MM.1S (cell line): ENCODE data around the gene NR1H3.
A peak's percentile ranks its signal among the peaks of the same experiment; 100 is the strongest.

Experiments used
- DNase-seq: peaks from one replicate; pipeline ENCODE4 v3.0.0-alpha.2; 2015
- H2AFZ ChIP-seq: fragments of 300-600 bp; sonication (generic); 2 replicates; pipeline ENCODE4 v1.6.0; 2016; ENCODE audit warnings: antibody characterized with exemption, low read length
- H3F3A ChIP-seq: fragments of 300-600 bp; sonication (generic); 2 replicates; pipeline ENCODE4 v1.6.1; 2016; ENCODE audit warnings: mild to moderate bottlenecking, antibody characterized with exemption, low read length, moderate library complexity, mixed read lengths; ENCODE audit not compliant: insufficient read depth
- H3K27ac ChIP-seq: fragments of 300-600 bp; sonication (generic); 2 replicates; pipeline ENCODE4 v1.5.1; 2016; ENCODE audit warnings: mild to moderate bottlenecking, low read length
- H3K27me3 ChIP-seq: fragments of 300-600 bp; sonication (generic); replicated peaks from 2 replicates; pipeline ENCODE4 v1.6.0; 2016; ENCODE audit warnings: low read length; ENCODE audit not compliant: insufficient read depth
- H3K36me3 ChIP-seq: fragments of 300-600 bp; sonication (generic); replicated peaks from 2 replicates; pipeline ENCODE4 v1.6.1; 2016; ENCODE audit warnings: mild to moderate bottlenecking, low read length, mixed read lengths; ENCODE audit not compliant: insufficient read depth
- H3K4me1 ChIP-seq: fragments of 300-600 bp; sonication (generic); 2 replicates; pipeline ENCODE4 v1.6.1; 2016; ENCODE audit warnings: low read length, mixed read lengths
- H3K4me2 ChIP-seq: fragments of 300-600 bp; sonication (generic); 2 replicates; pipeline ENCODE4 v1.6.0; 2016; ENCODE audit warnings: low read depth, low read length
- H3K4me3 ChIP-seq: fragments of 300-600 bp; sonication (generic); 2 replicates; pipeline ENCODE4 v1.5.1; 2016; ENCODE audit warnings: low read length, mixed read lengths
- H3K79me2 ChIP-seq: fragments of 300-600 bp; sonication (generic); 2 replicates; pipeline ENCODE4 v1.6.1; 2016; ENCODE audit warnings: mixed run types, low read length, mixed read lengths
- H3K9ac ChIP-seq: fragments of 300-600 bp; sonication (generic); 2 replicates; pipeline ENCODE4 v1.6.1; 2016; ENCODE audit warnings: low read length, mixed read lengths
- H3K9me2 ChIP-seq: fragments of 300-600 bp; sonication (generic); replicated peaks from 2 replicates; pipeline ENCODE4 v1.6.1; 2016; ENCODE audit warnings: mild to moderate bottlenecking, low read length, mixed read lengths; ENCODE audit not compliant: insufficient read depth
- H3K9me3 ChIP-seq: fragments of 300-600 bp; sonication (generic); replicated peaks from 2 replicates; pipeline ENCODE4 v1.6.1; 2016; ENCODE audit warnings: mild to moderate bottlenecking, low read length, mixed read lengths; ENCODE audit not compliant: insufficient read depth
- H4K20me1 ChIP-seq: fragments of 300-600 bp; sonication (generic); 2 replicates; pipeline ENCODE4 v1.6.1; 2016; ENCODE audit warnings: mild to moderate bottlenecking, low read length, moderate library complexity, mixed read lengths; ENCODE audit not compliant: insufficient read depth
- CTCF ChIP-seq: fragments of 300-600 bp; sonication (generic); IDR thresholded peaks from 2 replicates; pipeline ENCODE4 v1.5.1; 2016; ENCODE audit warnings: antibody characterized with exemption, low read length, mixed read lengths
- EZH2 ChIP-seq: fragments of 300-600 bp; sonication (generic); optimal IDR thresholded peaks from 2 replicates; pipeline ENCODE3; 2017; ENCODE audit warnings: low read depth, mild to moderate bottlenecking, antibody characterized with exemption, low read length, mixed read lengths
- EZH2phosphoT487 ChIP-seq: fragments of 300-600 bp; sonication (generic); IDR thresholded peaks from 2 replicates; pipeline ENCODE4 v1.6.1; 2018; ENCODE audit warnings: antibody characterized with exemption, low read length

The NR1H3 gene

GRCh38 chr11:47258317-47258902 is 614 bp downstream of the NR1H3 start:
- H3K4me3 ChIP-seq: no peak overlapping the region
- DNase-seq: no peak
- H4K20me1 ChIP-seq: no peaks in the 10 kb centered on the region
- H2AFZ ChIP-seq: no peak overlapping the region
- no peaks in the 10 kb centered on the region for H3K9me3 ChIP-seq
- no peaks in the 10 kb centered on the region for H3K9me2 ChIP-seq
- H3K27ac ChIP-seq: no peak overlapping the region
- H3K36me3 ChIP-seq: no peaks in the 10 kb centered on the region
- no peaks in the 10 kb centered on the region for H3K79me2 ChIP-seq
- TF ChIP-seq CTCF (no peak), EZH2 (no peak), EZH2phosphoT487 (no peak)
- no peaks in the 10 kb centered on the region for H3K27me3 ChIP-seq
- H3K9ac ChIP-seq: no peak overlapping the region
- H3F3A ChIP-seq: no peaks in the 10 kb centered on the region
- H3K4me1 ChIP-seq: no peaks in the 10 kb centered on the region
- no peak overlapping the region for H3K4me2 ChIP-seq

GRCh38 chr11:47259232-47259977 is 1.6 kb downstream of the NR1H3 start:
- H3K36me3 ChIP-seq: no peaks in the 10 kb centered on the region
- DNase-seq: peak; percentile 23
- H3K9me3 ChIP-seq: no peaks in the 10 kb centered on the region
- no peaks in the 10 kb centered on the region for H4K20me1 ChIP-seq
- H3F3A ChIP-seq: no peaks in the 10 kb centered on the region
- H3K27me3 ChIP-seq: no peaks in the 10 kb centered on the region
- no peak for TF ChIP-seq EZH2
- TF ChIP-seq CTCF: peak; percentile 50
- TF ChIP-seq EZH2phosphoT487: no peak
- no peak overlapping the region for H3K9ac ChIP-seq
- no peaks in the 10 kb centered on the region for H3K4me1 ChIP-seq
- no peak overlapping the region for H3K4me3 ChIP-seq
- H2AFZ ChIP-seq: no peak overlapping the region; the same call in 1 of the 2 replicates
- no peaks in the 10 kb centered on the region for H3K9me2 ChIP-seq
- H3K79me2 ChIP-seq: no peaks in the 10 kb centered on the region
- H3K4me2 ChIP-seq: no peak overlapping the region
- H3K27ac ChIP-seq: no peak overlapping the region

- H3K9me3 ChIP-seq: no peaks in the 10 kb centered on the region
- no peak overlapping the region for H3K27ac ChIP-seq
- no peaks in the 10 kb centered on the region for H3F3A ChIP-seq
- no peaks in the 10 kb centered on the region for H3K79me2 ChIP-seq
- H3K27me3 ChIP-seq: no peaks in the 10 kb centered on the region
- H3K9ac ChIP-seq: no peak overlapping the region
- TF ChIP-seq EZH2phosphoT487 (no peak), EZH2 (no peak), CTCF (no peak)
- DNase-seq: no peak
- H2AFZ ChIP-seq: no peak overlapping the region
- H3K4me1 ChIP-seq: no peaks in the 10 kb centered on the region
- H4K20me1 ChIP-seq: no peaks in the 10 kb centered on the region
- H3K4me3 ChIP-seq: no peak overlapping the region
- H3K4me2 ChIP-seq: no peak overlapping the region
- H3K9me2 ChIP-seq: no peaks in the 10 kb centered on the region
- H3K36me3 ChIP-seq: no peaks in the 10 kb centered on the region
Observed at GRCh38 chr11:47260366-47260765, 2.6 kb downstream of the NR1H3 start.
